A673 (cell line): ENCODE results near the gene KRT72. TPM values are rescaled to one million over a fixed set of nuclear protein-coding genes. Genes with fewer than 3 reads are reported as not detected.

Source experiments
- BruUV-seq: library from RNA; stranded (reverse); fragments of 400-500 nt; replicated peaks from 2 replicates; lab custom pipeline; 2021; lab: Mats Ljungman, UMichigan
- CTCF ChIA-PET: fragments of 300-600 bp; sonication (Branson Sonifier 250); formaldehyde crosslinking; loops from one replicate; lab custom pipeline; 2022; ENCODE audit warnings: antibody characterized with exemption; lab: Charles Lee
- POLR2A ChIA-PET: fragments of 300-600 bp; sonication (Branson Sonifier 250); formaldehyde crosslinking; loops from one replicate; lab custom pipeline; 2022; ENCODE audit warnings: antibody characterized with exemption; ENCODE audit not compliant: low non-redundant PET; lab: Charles Lee
- DNase-seq: peaks from one replicate; pipeline ENCODE4 v3.0.0-alpha.2; 2015; ENCODE audit warnings: low spot score
- H3K27ac ChIP-seq: fragments of 200-600 bp; sonication (generic); 2 replicates; pipeline ENCODE4 v1.5.1; 2016; ENCODE audit warnings: mixed run types, low read depth, mild to moderate bottlenecking, mixed read lengths, antibody characterized with exemption, low read length; ENCODE audit not compliant: poor library complexity, severe bottlenecking
- H3K27me3 ChIP-seq: fragments of 200-600 bp; sonication (generic); replicated peaks from 2 replicates; pipeline ENCODE4 v1.6.1; 2017; ENCODE audit warnings: mixed run types, low read depth, mild to moderate bottlenecking, mixed read lengths, antibody characterized with exemption, low read length; ENCODE audit not compliant: insufficient read depth, poor library complexity
- H3K36me3 ChIP-seq: fragments of 200-600 bp; sonication (generic); 2 replicates; pipeline ENCODE4 v1.6.1; 2016; ENCODE audit warnings: mixed run types, mild to moderate bottlenecking, mixed read lengths, antibody characterized with exemption, low read length; ENCODE audit not compliant: insufficient read depth, poor library complexity, severe bottlenecking
- H3K4me1 ChIP-seq: fragments of 200-600 bp; sonication (generic); 2 replicates; pipeline ENCODE4 v1.6.1; 2017; ENCODE audit warnings: mixed run types, mild to moderate bottlenecking, mixed read lengths, antibody characterized with exemption, low read length; ENCODE audit not compliant: insufficient read depth, poor library complexity, severe bottlenecking
- H3K4me3 ChIP-seq: fragments of 200-600 bp; sonication (generic); 2 replicates; pipeline ENCODE4 v1.5.1; 2016; ENCODE audit warnings: low read depth, mixed run types, mild to moderate bottlenecking, mixed read lengths, low read length; ENCODE audit not compliant: poor library complexity, severe bottlenecking
- H3K9me3 ChIP-seq: fragments of 200-600 bp; sonication (generic); 2 replicates; pipeline ENCODE4 v1.6.1; 2016; ENCODE audit warnings: mixed run types, low read depth, mild to moderate bottlenecking, mixed read lengths, antibody characterized with exemption, low read length; ENCODE audit not compliant: poor library complexity, severe bottlenecking
- CTCF ChIP-seq: fragments of 300-800, 200-600 bp; sonication (generic); conservative IDR thresholded peaks from 2 replicates; pipeline ENCODE4 v1.5.1; 2017; ENCODE audit warnings: low read depth, mild to moderate bottlenecking, antibody characterized with exemption, low read length, moderate library complexity, mixed read lengths
- EZH2 ChIP-seq: fragments of 200-600 bp; sonication (generic); IDR thresholded peaks from 2 replicates; pipeline ENCODE4 v1.6.1; 2017; ENCODE audit warnings: borderline replicate concordance, low read depth, mild to moderate bottlenecking, mixed read lengths, antibody characterized with exemption, low read length; ENCODE audit not compliant: poor library complexity, severe bottlenecking
- intact Hi-C: fragments of 100-400 bp; cut with micrococcal nuclease; formaldehyde crosslinking; loops from one replicate; pipeline ENCODE4 v1.10.0; 2022; ENCODE audit not compliant: unreplicated experiment
- total RNA-seq: library from RNA; stranded (reverse); gene quantifications from 2 replicates; pipeline ENCODE4 v1.2.3, GENCODE V29; 2021

The KRT72 gene
- total RNA-seq, 1 experiment from 2014 or later = not detected

- BruUV-seq = no TSS peak
- ChIA-PET POLR2A (no interaction called here), CTCF (no interaction called here)
- Histone ChIP-seq H3K36me3 (no peaks in the 10 kb centered on the region), H3K4me3 (no peak overlapping the region), H3K4me1 (no peaks in the 10 kb centered on the region), H3K27me3 (no peaks in the 10 kb centered on the region), H3K9me3 (no peaks in the 10 kb centered on the region), H3K27ac (no peak overlapping the region)
- intact Hi-C loops = no loop called here
- DNase-seq = no peak
- TF ChIP-seq EZH2 = no peak
- no peak for TF ChIP-seq CTCF
Measured at GRCh38 chr12:52591521-52591920, 9.7 kb downstream of the KRT72 start.

- CTCF ChIA-PET = interaction anchor here (1.9 kb wide), 1 partner anchor 281 kb away, joined by 5 read pairs; no protein-coding TSS in a partner anchor
Measured at GRCh38 chr12:52590021-52590420, 11.2 kb downstream of the KRT72 start.

GRCh38 chr12:52587563-52587962, 13.7 kb downstream of the KRT72 start:
- TF ChIP-seq CTCF = no peak
- TF ChIP-seq EZH2 = no peak
- intact Hi-C loops = loop anchor here (10.0 kb wide), 1 partner anchor 433 kb away; no protein-coding TSS in a partner anchor
- BruUV-seq = no TSS peak
- no peaks in the 10 kb centered on the region for H3K4me1 ChIP-seq
- H3K27ac ChIP-seq = no peak overlapping the region
- no peaks in the 10 kb centered on the region for H3K27me3 ChIP-seq
- ChIA-PET CTCF (no interaction called here), POLR2A (no interaction called here)
- DNase-seq = no peak
- H3K9me3 ChIP-seq = no peaks in the 10 kb centered on the region
- no peak overlapping the region for H3K4me3 ChIP-seq
- no peaks in the 10 kb centered on the region for H3K36me3 ChIP-seq

More at GRCh38 chr12:52590021-52590420, 11.2 kb downstream of the KRT72 start:
- H3K9me3 ChIP-seq = no peaks in the 10 kb centered on the region
- DNase-seq = no peak
- POLR2A ChIA-PET = no interaction called here
- H3K27me3 ChIP-seq = no peaks in the 10 kb centered on the region
- no peaks in the 10 kb centered on the region for H3K36me3 ChIP-seq
- no peaks in the 10 kb centered on the region for H3K4me1 ChIP-seq
- BruUV-seq = no TSS peak
- TF ChIP-seq EZH2 (no peak), CTCF (no peak)
- intact Hi-C loops = no loop called here
- no peak overlapping the region for H3K4me3 ChIP-seq
- no peak overlapping the region for H3K27ac ChIP-seq
